ENCODE results near the gene ELOVL1. TPM values are rescaled to one million over a fixed set of nuclear protein-coding genes. Genes with fewer than 3 reads are reported as not detected.

Gene ELOVL1
- total RNA-seq, 1 donor from 2014 or later, result 52.2 TPM

DNA sequence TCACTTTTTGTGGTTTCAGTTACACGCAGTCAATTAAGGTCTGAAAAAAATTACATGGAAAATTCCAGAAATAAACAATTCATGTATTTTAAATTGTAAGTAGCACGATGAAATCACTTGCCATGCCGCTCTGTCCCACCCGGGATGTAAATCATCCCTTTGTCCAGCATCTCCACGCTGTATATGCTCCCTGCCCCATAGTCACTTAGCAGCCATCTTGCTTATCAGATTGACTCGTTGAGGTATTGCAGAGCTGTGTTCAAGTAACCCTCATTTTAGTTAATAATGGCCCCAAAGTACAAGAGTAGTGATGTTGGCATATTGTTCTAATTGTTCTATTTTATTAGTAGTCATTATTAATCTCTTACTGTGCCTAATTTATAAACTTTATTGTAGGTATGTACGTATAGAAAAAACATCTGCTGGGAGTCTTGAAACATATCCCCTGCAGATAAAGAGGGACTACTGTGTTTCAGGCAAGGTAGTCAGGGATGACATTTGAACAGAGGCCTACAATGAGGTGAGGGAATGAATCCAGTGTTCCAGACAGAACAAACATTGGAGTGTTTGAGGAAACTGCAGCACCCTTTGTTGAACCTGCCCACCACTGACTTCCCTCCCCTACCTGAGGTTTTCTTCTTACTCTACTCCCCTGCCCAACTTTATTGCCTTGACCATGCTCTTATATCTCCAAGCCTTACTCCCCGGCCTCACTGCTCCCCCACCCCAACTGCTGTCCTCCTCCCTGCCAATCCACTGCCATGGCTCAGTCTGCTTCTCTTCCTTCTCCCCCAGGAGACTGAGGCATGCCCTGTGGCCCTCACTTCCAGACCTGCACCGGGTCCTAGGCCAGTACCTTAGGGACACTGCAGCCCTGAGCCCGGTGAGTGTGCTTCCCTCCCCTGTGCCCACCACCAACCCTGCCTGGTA, 16.1 kb downstream of the ELOVL1 start:
- Mint-ChIP-seq H3K27me3 (peaks cover 4% of the 10 kb centered on the region), H3K4me3 (no peak overlapping the region), H3K36me3 (no peaks in the 10 kb centered on the region), H3K9me3 (no peaks in the 10 kb centered on the region), H3K27ac (no peak overlapping the region), H3K4me1 (ENCODE audit: unreplicated experiment) (peaks cover 7% of the 10 kb centered on the region)
- DNase-seq (ENCODE audit: extremely low spot score, unreplicated experiment), result no peak
- TF ChIP-seq CTCF (conservative IDR thresholded peaks at IDR 0.05), result no peak

GRCh38 chr1:43350976-43351375, 16.8 kb downstream of the ELOVL1 start:
- Mint-ChIP-seq H3K27ac (peak overlapping the region; percentile 6), H3K9me3 (no peaks in the 10 kb centered on the region), H3K4me1 (ENCODE audit: unreplicated experiment) (peaks cover 7% of the 10 kb centered on the region), H3K36me3 (no peaks in the 10 kb centered on the region), H3K4me3 (no peak overlapping the region), H3K27me3 (peaks cover 4% of the 10 kb centered on the region)
- no peak for TF ChIP-seq CTCF (conservative IDR thresholded peaks at IDR 0.05)
- no peak for DNase-seq (ENCODE audit: extremely low spot score, unreplicated experiment)

GRCh38 chr1:43349594-43350306, 18.1 kb downstream of the ELOVL1 start:
- Mint-ChIP-seq H3K4me1 (ENCODE audit: unreplicated experiment) (peaks cover 7% of the 10 kb centered on the region), H3K27ac (peak overlapping the region; percentile 97), H3K36me3 (no peaks in the 10 kb centered on the region), H3K27me3 (peaks cover 4% of the 10 kb centered on the region), H3K9me3 (no peaks in the 10 kb centered on the region), H3K4me3 (peak overlapping the region; percentile 88)
- no peak for DNase-seq (ENCODE audit: extremely low spot score, unreplicated experiment)
- TF ChIP-seq CTCF (conservative IDR thresholded peaks at IDR 0.05), result no peak

GRCh38 chr1:43348809-43349593, 18.8 kb downstream of the ELOVL1 start:
- peak overlapping the region; percentile 97 for H3K27ac Mint-ChIP-seq
- H3K36me3 Mint-ChIP-seq, result no peaks in the 10 kb centered on the region
- H3K4me1 Mint-ChIP-seq (ENCODE audit: unreplicated experiment), result peaks cover 7% of the 10 kb centered on the region
- H3K27me3 Mint-ChIP-seq, result peaks cover 4% of the 10 kb centered on the region
- peak; percentile 94 for DNase-seq (ENCODE audit: extremely low spot score, unreplicated experiment)
- no peaks in the 10 kb centered on the region for H3K9me3 Mint-ChIP-seq
- TF ChIP-seq CTCF (conservative IDR thresholded peaks at IDR 0.05), result no peak
- H3K4me3 Mint-ChIP-seq, result peak overlapping the region; percentile 88

- Mint-ChIP-seq H3K4me1 (ENCODE audit: unreplicated experiment) (peaks cover 7% of the 10 kb centered on the region), H3K27me3 (peaks cover 4% of the 10 kb centered on the region), H3K4me3 (peak overlapping the region; percentile 80), H3K9me3 (no peaks in the 10 kb centered on the region), H3K36me3 (no peaks in the 10 kb centered on the region), H3K27ac (peak overlapping the region; percentile 83)
- no peak for TF ChIP-seq CTCF (conservative IDR thresholded peaks at IDR 0.05)
- DNase-seq (ENCODE audit: extremely low spot score, unreplicated experiment), result no peak
Observed at GRCh38 chr1:43348343-43348808, 19.4 kb downstream of the ELOVL1 start.
